SK-N-SH (cell line): ENCODE results near the gene CD46. TPM values are rescaled to one million over a fixed set of nuclear protein-coding genes. Genes with fewer than 3 reads are reported as not detected.

Experiments used
- CTCF ChIA-PET: fragments of 300-600, 350-600 bp; formaldehyde crosslinking; extraction: SDS; loops from one replicate; lab custom pipeline; 2021; lab: Yijun Ruan, JAX
- POLR2A ChIA-PET: fragments of 350-600 bp; sonication (Branson Sonifier 250); formaldehyde crosslinking; extraction: SDS; loops from one replicate; lab custom pipeline; 2020; ENCODE audit warnings: antibody characterized with exemption, inconsistent platforms; lab: Yijun Ruan, JAX
- DNase-seq: peaks from one replicate; pipeline ENCODE4 v3.0.0; 2012
- H2AFZ ChIP-seq: fragments of 200-600 bp; sonication (generic); 2 replicates; pipeline ENCODE4 v1.8.1; 2016; ENCODE audit warnings: antibody characterized with exemption, mild to moderate bottlenecking, low read depth
- H3F3A ChIP-seq: fragments of 200-600 bp; sonication (generic); replicated peaks from 2 replicates; pipeline ENCODE3; 2016; ENCODE audit warnings: antibody characterized with exemption, mild to moderate bottlenecking; ENCODE audit not compliant: insufficient read depth
- H3K27ac ChIP-seq, 2 experiments: fragments of 200-500 bp in 1 of 2; fragments of 200-600 bp in 1 of 2; sonication (Bioruptor generic) in 1 of 2; sonication (generic), shearing (Covaris generic) in 1 of 2; 2 replicates each; pipeline versions ENCODE4 v1.5.1 to v1.6.1; 2014 to 2016; ENCODE audit warnings: low read depth in 2 of 2, inconsistent platforms in 1 of 2, low read length in 1 of 2, mild to moderate bottlenecking in 1 of 2, mixed read lengths in 1 of 2
- H3K27me3 ChIP-seq: fragments of 200-600 bp; sonication (generic), shearing (Covaris generic); 2 replicates; pipeline ENCODE4 v1.6.1; 2016; ENCODE audit warnings: mixed run types; ENCODE audit not compliant: insufficient read depth
- H3K36me3 ChIP-seq, 2 experiments: fragments of 200-500 bp in 1 of 2; fragments of 200-600 bp in 1 of 2; sonication (Bioruptor generic) in 1 of 2; sonication (generic) in 1 of 2; replicated peaks in 1 of 2; 2 replicates each; pipeline versions ENCODE3 to v1.5.1; 2014 to 2016; ENCODE audit warnings: low read length in 1 of 2, mild to moderate bottlenecking in 1 of 2; ENCODE audit not compliant: insufficient read depth in 2 of 2, control insufficient read depth in 1 of 2
- H3K4me1 ChIP-seq, 2 experiments: fragments of 200-500 bp in 1 of 2; fragments of 200-600 bp in 1 of 2; sonication (Bioruptor generic) in 1 of 2; sonication (generic), shearing (Covaris generic) in 1 of 2; 2 replicates each; pipeline versions ENCODE4 v1.5.1 to v1.6.1; 2014 to 2016; ENCODE audit warnings: low read depth in 1 of 2, low read length in 1 of 2, mixed run types in 1 of 2; ENCODE audit not compliant: insufficient read depth in 2 of 2, control insufficient read depth in 1 of 2
- H3K4me2 ChIP-seq: fragments of 200-600 bp; sonication (generic), shearing (Covaris generic); 2 replicates; pipeline ENCODE4 v1.6.1; 2017; ENCODE audit warnings: mixed run types
- H3K4me3 ChIP-seq, 2 experiments: fragments of 200-500 bp in 1 of 2; fragments of 200-600 bp in 1 of 2; sonication (Bioruptor generic) in 1 of 2; sonication (generic), shearing (Covaris generic) in 1 of 2; 2 replicates each; pipeline versions ENCODE4 v1.5.1 to v1.8.1; 2014 to 2016; ENCODE audit warnings: low read depth in 2 of 2, inconsistent platforms in 1 of 2, low read length in 1 of 2, mild to moderate bottlenecking in 1 of 2, mixed read lengths in 1 of 2, moderate library complexity in 1 of 2
- H3K79me2 ChIP-seq: fragments of 200-600 bp; sonication (generic); 2 replicates; pipeline ENCODE4 v1.8.1; 2017; ENCODE audit warnings: mild to moderate bottlenecking; ENCODE audit not compliant: insufficient read depth
- H3K9ac ChIP-seq: fragments of 200-600 bp; sonication (generic); 2 replicates; pipeline ENCODE4 v1.6.1; 2017; ENCODE audit warnings: mixed run types
- H3K9me2 ChIP-seq: fragments of 200-600 bp; sonication (generic); 2 replicates; pipeline ENCODE4 v1.6.1; 2017; ENCODE audit warnings: mixed run types
- H3K9me3 ChIP-seq: fragments of 200-600 bp; sonication (generic); 2 replicates; pipeline ENCODE4 v1.6.1; 2017; ENCODE audit warnings: mixed run types, mild to moderate bottlenecking, moderate library complexity
- H4K20me1 ChIP-seq: fragments of 200-600 bp; sonication (generic); 2 replicates; pipeline ENCODE4 v1.6.1; 2017; ENCODE audit warnings: mild to moderate bottlenecking, mixed run types; ENCODE audit not compliant: insufficient read depth
- CHD2 ChIP-seq: fragments of 150-350 bp; IDR thresholded peaks from 2 replicates; pipeline ENCODE4 v1.6.1; 2018; ENCODE audit warnings: low read length; ENCODE audit not compliant: partially characterized antibody
- CTCF ChIP-seq: fragments of 200-600 bp; sonication (generic); IDR thresholded peaks from 2 replicates; pipeline ENCODE4 v1.6.1; 2017; ENCODE audit warnings: antibody characterized with exemption, mild to moderate bottlenecking, moderate library complexity
- EZH2phosphoT487 ChIP-seq: fragments of 200-600 bp; sonication (generic); IDR thresholded peaks from 2 replicates; pipeline ENCODE4 v1.6.1; 2017; ENCODE audit warnings: low read depth, mixed run types, mild to moderate bottlenecking, antibody characterized with exemption, moderate library complexity, borderline replicate concordance
- GABPA ChIP-seq: IDR thresholded peaks from 2 replicates; pipeline ENCODE4 v1.4.0; 2012; ENCODE audit warnings: low read depth, mild to moderate bottlenecking
- GATA2 ChIP-seq: sonication (generic); formaldehyde crosslinking; IDR thresholded peaks from 2 replicates; pipeline ENCODE4 v1.5.0; 2020; ENCODE audit warnings: mild to moderate bottlenecking, missing genetic modification reagents
- MAX ChIP-seq: IDR thresholded peaks from 2 replicates; pipeline ENCODE4 v1.4.0; 2012; ENCODE audit warnings: low read depth
- MEF2A ChIP-seq: IDR thresholded peaks from 2 replicates; pipeline ENCODE4 v1.4.0; 2012; ENCODE audit warnings: low read depth, borderline replicate concordance
- NFIC ChIP-seq: IDR thresholded peaks from 2 replicates; pipeline ENCODE4 v1.4.0; 2012; ENCODE audit warnings: borderline replicate concordance
- PBX3 ChIP-seq: IDR thresholded peaks from 2 replicates; pipeline ENCODE4; 2012
- POLR2AphosphoS5 ChIP-seq: IDR thresholded peaks from 2 replicates; pipeline ENCODE4 v1.6.1; 2012; ENCODE audit warnings: low read depth, low read length
- RAD21 ChIP-seq: IDR thresholded peaks from 2 replicates; pipeline ENCODE4 v1.6.1; 2012; ENCODE audit warnings: mild to moderate bottlenecking, low read length
- RXRA ChIP-seq: IDR thresholded peaks from 2 replicates; pipeline ENCODE4 v1.4.0; 2012; ENCODE audit warnings: low read depth, mild to moderate bottlenecking, borderline replicate concordance
- TEAD4 ChIP-seq: IDR thresholded peaks from 2 replicates; pipeline ENCODE4 v1.4.0; 2012; ENCODE audit warnings: mild to moderate bottlenecking, borderline replicate concordance; ENCODE audit not compliant: insufficient read depth
- WGBS: methylation state at CpG from one replicate; pipeline ENCODE4 v1.1.6; 2017; ENCODE audit warnings: low lambda C conversion rate; 5-methylcytosine and 5-hydroxymethylcytosine counted together
- polyA plus RNA-seq, 3 experiments: library from polyadenylated mRNA; depleted of rRNA; stranded (reverse); fragments of >200 nt; gene quantifications; 2 replicates each; pipeline ENCODE4 v1.2.3, GENCODE V29; 2012
- TF ChIP-seq, protein P1 (sequence below): IDR thresholded peaks from 2 replicates; pipeline ENCODE4 v1.6.1; 2012; ENCODE audit warnings: mild to moderate bottlenecking, low read depth, low read length, moderate library complexity
- TF ChIP-seq, protein P2 (sequence below): IDR thresholded peaks from 2 replicates; pipeline ENCODE4 v1.4.0; 2012; ENCODE audit warnings: low read depth, borderline replicate concordance

CD46 gene
- polyA plus RNA-seq, 1 of the 3 experiments (the other 2 are of a cell fraction): 56.0 TPM

DNA sequence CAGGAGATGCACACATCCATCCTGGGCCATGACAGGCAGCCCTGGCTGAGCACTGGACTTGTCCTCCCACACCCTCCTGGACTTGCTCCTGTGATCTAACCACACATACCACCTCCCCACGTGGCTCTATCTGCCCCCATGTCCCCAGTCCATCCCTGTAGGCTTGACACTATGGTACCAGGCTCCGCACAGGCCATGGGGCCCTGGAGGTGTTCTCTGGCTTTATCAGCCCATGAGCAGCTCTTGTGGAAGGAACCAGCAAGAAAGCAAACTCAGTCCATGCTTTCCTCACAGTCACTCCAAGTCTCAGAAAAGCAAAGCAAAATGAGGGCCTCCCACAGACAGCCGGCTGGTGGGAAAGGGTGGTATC is 61.6 kb downstream of the CD46 start (continued):
- TF ChIP-seq, protein P1, sequence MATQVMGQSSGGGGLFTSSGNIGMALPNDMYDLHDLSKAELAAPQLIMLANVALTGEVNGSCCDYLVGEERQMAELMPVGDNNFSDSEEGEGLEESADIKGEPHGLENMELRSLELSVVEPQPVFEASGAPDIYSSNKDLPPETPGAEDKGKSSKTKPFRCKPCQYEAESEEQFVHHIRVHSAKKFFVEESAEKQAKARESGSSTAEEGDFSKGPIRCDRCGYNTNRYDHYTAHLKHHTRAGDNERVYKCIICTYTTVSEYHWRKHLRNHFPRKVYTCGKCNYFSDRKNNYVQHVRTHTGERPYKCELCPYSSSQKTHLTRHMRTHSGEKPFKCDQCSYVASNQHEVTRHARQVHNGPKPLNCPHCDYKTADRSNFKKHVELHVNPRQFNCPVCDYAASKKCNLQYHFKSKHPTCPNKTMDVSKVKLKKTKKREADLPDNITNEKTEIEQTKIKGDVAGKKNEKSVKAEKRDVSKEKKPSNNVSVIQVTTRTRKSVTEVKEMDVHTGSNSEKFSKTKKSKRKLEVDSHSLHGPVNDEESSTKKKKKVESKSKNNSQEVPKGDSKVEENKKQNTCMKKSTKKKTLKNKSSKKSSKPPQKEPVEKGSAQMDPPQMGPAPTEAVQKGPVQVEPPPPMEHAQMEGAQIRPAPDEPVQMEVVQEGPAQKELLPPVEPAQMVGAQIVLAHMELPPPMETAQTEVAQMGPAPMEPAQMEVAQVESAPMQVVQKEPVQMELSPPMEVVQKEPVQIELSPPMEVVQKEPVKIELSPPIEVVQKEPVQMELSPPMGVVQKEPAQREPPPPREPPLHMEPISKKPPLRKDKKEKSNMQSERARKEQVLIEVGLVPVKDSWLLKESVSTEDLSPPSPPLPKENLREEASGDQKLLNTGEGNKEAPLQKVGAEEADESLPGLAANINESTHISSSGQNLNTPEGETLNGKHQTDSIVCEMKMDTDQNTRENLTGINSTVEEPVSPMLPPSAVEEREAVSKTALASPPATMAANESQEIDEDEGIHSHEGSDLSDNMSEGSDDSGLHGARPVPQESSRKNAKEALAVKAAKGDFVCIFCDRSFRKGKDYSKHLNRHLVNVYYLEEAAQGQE: no peak
- no peak for TF ChIP-seq CHD2
- TF ChIP-seq POLR2AphosphoS5: no peak
- TF ChIP-seq RXRA: no peak
- TF ChIP-seq EZH2phosphoT487: no peak
- no peak for TF ChIP-seq GATA2 (CRISPR knock-in tag)
- no peak for TF ChIP-seq NFIC

GRCh38 chr1:207813946-207814345 is 62.1 kb downstream of the CD46 start:
- H3K4me1 ChIP-seq: no peaks in the 10 kb centered on the region; a peak in 1 of 4 replicates
- no peaks in the 10 kb centered on the region for H4K20me1 ChIP-seq
- no peak overlapping the region for H3K4me3 ChIP-seq
- H3K4me2 ChIP-seq: no peak overlapping the region
- no peak for DNase-seq
- no peaks in the 10 kb centered on the region for H3F3A ChIP-seq
- TF ChIP-seq RAD21: no peak
- TF ChIP-seq MEF2A: no peak
- no peak for TF ChIP-seq POLR2AphosphoS5
- TF ChIP-seq EZH2phosphoT487: no peak
- no peak for TF ChIP-seq CTCF
- TF ChIP-seq PBX3: no peak
- TF ChIP-seq GABPA: no peak
- TF ChIP-seq MAX: no peak
- TF ChIP-seq TEAD4: no peak
- TF ChIP-seq, protein P2, sequence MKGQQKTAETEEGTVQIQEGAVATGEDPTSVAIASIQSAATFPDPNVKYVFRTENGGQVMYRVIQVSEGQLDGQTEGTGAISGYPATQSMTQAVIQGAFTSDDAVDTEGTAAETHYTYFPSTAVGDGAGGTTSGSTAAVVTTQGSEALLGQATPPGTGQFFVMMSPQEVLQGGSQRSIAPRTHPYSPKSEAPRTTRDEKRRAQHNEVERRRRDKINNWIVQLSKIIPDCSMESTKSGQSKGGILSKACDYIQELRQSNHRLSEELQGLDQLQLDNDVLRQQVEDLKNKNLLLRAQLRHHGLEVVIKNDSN: no peak
- peaks cover 0 to 15% of the 10 kb centered on the region in 2 experiments for H3K36me3 ChIP-seq
- no peaks in the 10 kb centered on the region for H3K9me2 ChIP-seq
- H3K27ac ChIP-seq: no peak overlapping the region
- no peaks in the 10 kb centered on the region for H3K9me3 ChIP-seq
- CTCF ChIA-PET: interaction anchor here (0.7 to 1.0 kb wide), 2 partner anchors 16 to 20 kb away, joined by 3 to 4 read pairs; no protein-coding TSS in a partner anchor
- no peak overlapping the region for H2AFZ ChIP-seq
- H3K27me3 ChIP-seq: no peaks in the 10 kb centered on the region
- POLR2A ChIA-PET: no interaction called here
- H3K9ac ChIP-seq: no peak overlapping the region
- H3K79me2 ChIP-seq: no peaks in the 10 kb centered on the region
- WGBS: 86% methylated on average over 3 of the region's 3 CpGs
